Activated CD4-positive, alpha-beta T cell treated with anti-CD3 and anti-CD28 coated beads, Interleukin-2, amount 10 ng/mL, durations not matched to agents 7 days and 5 days (primary cell): Measurements from ENCODE around the gene TUBGCP4. TPM values are rescaled to one million over a fixed set of nuclear protein-coding genes. Genes with fewer than 3 reads are reported as not detected.

Experiments
- CTCF ChIA-PET: fragments of 350-600 bp; sonication (Branson Sonifier 250); formaldehyde crosslinking; loops from one replicate; lab custom pipeline; 2021; ENCODE audit warnings: antibody characterized with exemption; lab: Charles Lee
- POLR2A ChIA-PET: fragments of 350-600 bp; sonication (Branson Sonifier 250); formaldehyde crosslinking; loops from one replicate; lab custom pipeline; 2021; ENCODE audit warnings: antibody characterized with exemption; lab: Charles Lee
- DNase-seq: peaks from one replicate; pipeline ENCODE4 v3.0.0-alpha.2; 2020
- H3K27ac Mint-ChIP-seq: one replicate; pipeline ENCODE4 v1.8.0; 2021; ENCODE audit warnings: mild to moderate bottlenecking, moderate library complexity, mixed read lengths
- H3K27me3 Mint-ChIP-seq: one replicate; pipeline ENCODE4 v1.8.0; 2021; ENCODE audit warnings: mixed read lengths
- H3K36me3 Mint-ChIP-seq: one replicate; pipeline ENCODE4 v1.8.0; 2021; ENCODE audit warnings: low read depth, mixed read lengths
- H3K4me1 Mint-ChIP-seq: one replicate; pipeline ENCODE4 v1.8.0; 2021; ENCODE audit warnings: mixed read lengths
- H3K4me3 Mint-ChIP-seq: one replicate; pipeline ENCODE4 v1.8.0; 2021; ENCODE audit warnings: mild to moderate bottlenecking, moderate library complexity, mixed read lengths
- H3K9me3 Mint-ChIP-seq: one replicate; pipeline ENCODE4 v1.8.0; 2021; ENCODE audit warnings: mixed read lengths
- total RNA-seq, 2 experiments: library from RNA; stranded (reverse); gene quantifications; one replicate each; pipeline ENCODE4 v1.2.3, GENCODE V29; 2021

TUBGCP4 gene
- 10 to 100 TPM; 35.0 to 38.1 TPM for total RNA-seq

GRCh38 chr15:43370975-43371974 lies at the start of gene TUBGCP4, which contains the start of gene ZSCAN29:
Gene TUBGCP4 (plus strand): TSS chr15:43371101. CDS start chr15:43371355, 254 bp downstream.
Gene ZSCAN29 (minus strand): TSS chr15:43371043. CDS start chr15:43369913, 1,130 bp downstream.
- Mint-ChIP-seq H3K4me1 (peaks cover 50% of the 10 kb centered on the region), H3K27me3 (no peaks in the 10 kb centered on the region), H3K27ac (peak within 1 kb of the TSS; percentile 90), H3K9me3 (peaks cover 8% of the 10 kb centered on the region), H3K4me3 (peak within 1 kb of the TSS; percentile 89), H3K36me3 (peaks cover 59% of the 10 kb centered on the region)
- ChIA-PET CTCF (interaction anchor here (0.7 to 3.2 kb wide), 7 partner anchors 10 to 426 kb away, joined by 3 to 15 read pairs (median 4); no protein-coding TSS in a partner anchor), POLR2A (interaction anchor here (0.6 to 0.7 kb wide), 2 partner anchors 83 to 139 kb away, joined by 3 to 4 read pairs; no protein-coding TSS in a partner anchor)
- DNase-seq = peak; percentile 78

GRCh38 chr15:43325039-43325684 lies 45.7 kb upstream of the TUBGCP4 start:
- no peaks in the 10 kb centered on the region for H3K9me3 Mint-ChIP-seq
- H3K36me3 Mint-ChIP-seq = peaks cover 21% of the 10 kb centered on the region
- ChIA-PET CTCF (interaction anchor here (0.7 to 1.3 kb wide), 5 partner anchors 8 to 40 kb away, joined by 3 to 4 read pairs (median 3); no protein-coding TSS in a partner anchor), POLR2A (no interaction called here)
- H3K27ac Mint-ChIP-seq = no peak overlapping the region
- DNase-seq = no peak
- H3K4me1 Mint-ChIP-seq = peaks cover 21% of the 10 kb centered on the region
- H3K4me3 Mint-ChIP-seq = no peak overlapping the region
- H3K27me3 Mint-ChIP-seq = peaks cover 3% of the 10 kb centered on the region

- H3K9me3 Mint-ChIP-seq = peaks cover 2% of the 10 kb centered on the region
- no peaks in the 10 kb centered on the region for H3K27me3 Mint-ChIP-seq
- POLR2A ChIA-PET = interaction anchor here (1.0 kb wide), 1 partner anchor 181 kb away, joined by 3 read pairs; no protein-coding TSS in a partner anchor
- CTCF ChIA-PET = interaction anchor here (0.9 to 1.6 kb wide), 3 partner anchors 8 to 125 kb away, joined by 3 to 5 read pairs (median 3); no protein-coding TSS in a partner anchor
- H3K4me1 Mint-ChIP-seq = peaks cover 35% of the 10 kb centered on the region
- peak overlapping the region; percentile 98 for H3K27ac Mint-ChIP-seq
- H3K4me3 Mint-ChIP-seq = peak overlapping the region; percentile 88
- DNase-seq = peak; percentile 17
- peaks cover 22% of the 10 kb centered on the region for H3K36me3 Mint-ChIP-seq
Measured at GRCh38 chr15:43329217-43329959, 41.5 kb upstream of the TUBGCP4 start.

GRCh38 chr15:43329960-43330779 lies 40.7 kb upstream of the TUBGCP4 start, which contains the start of gene LCMT2:
Gene LCMT2 (minus strand): TSS chr15:43330573. CDS start chr15:43330489, 84 bp downstream.
- DNase-seq = peak; percentile 93
- peaks cover 2% of the 10 kb centered on the region for H3K9me3 Mint-ChIP-seq
- H3K27me3 Mint-ChIP-seq = no peaks in the 10 kb centered on the region
- POLR2A ChIA-PET = interaction anchor here (1.0 kb wide), 1 partner anchor 180 kb away, joined by 3 read pairs; no protein-coding TSS in a partner anchor
- H3K36me3 Mint-ChIP-seq = peaks cover 25% of the 10 kb centered on the region
- H3K27ac Mint-ChIP-seq = peak within 1 kb of the TSS; percentile 98
- CTCF ChIA-PET = interaction anchor here (0.9 to 1.0 kb wide), 2 partner anchors 7 to 105 kb away, joined by 3 read pairs; no protein-coding TSS in a partner anchor
- H3K4me1 Mint-ChIP-seq = peaks cover 35% of the 10 kb centered on the region
- H3K4me3 Mint-ChIP-seq = peak within 1 kb of the TSS; percentile 88

GRCh38 chr15:43330780-43331087 lies 40.2 kb upstream of the TUBGCP4 start:
- no peak for DNase-seq
- ChIA-PET CTCF (interaction anchor here (1.0 kb wide), 1 partner anchor 34 kb away, joined by 3 read pairs; no protein-coding TSS in a partner anchor), POLR2A (no interaction called here)
- Mint-ChIP-seq H3K4me1 (peaks cover 35% of the 10 kb centered on the region), H3K27me3 (no peaks in the 10 kb centered on the region), H3K9me3 (peaks cover 2% of the 10 kb centered on the region), H3K27ac (peak overlapping the region; percentile 98), H3K36me3 (peaks cover 25% of the 10 kb centered on the region), H3K4me3 (peak overlapping the region; percentile 88)

- peak; percentile 18 for DNase-seq
- peaks cover 3% of the 10 kb centered on the region for H3K36me3 Mint-ChIP-seq
- no peaks in the 10 kb centered on the region for H3K9me3 Mint-ChIP-seq
- CTCF ChIA-PET = interaction anchor here (0.9 to 1.3 kb wide), 2 partner anchors 9 to 152 kb away, joined by 3 read pairs; no protein-coding TSS in a partner anchor
- H3K4me3 Mint-ChIP-seq = no peak overlapping the region
- no peaks in the 10 kb centered on the region for H3K4me1 Mint-ChIP-seq
- POLR2A ChIA-PET = interaction anchor here (0.6 kb wide), 1 partner anchor 1717 kb away, joined by 5 read pairs; no protein-coding TSS in a partner anchor
- H3K27ac Mint-ChIP-seq = no peak overlapping the region
- no peaks in the 10 kb centered on the region for H3K27me3 Mint-ChIP-seq
Measured at GRCh38 chr15:43346305-43346704, 24.6 kb upstream of the TUBGCP4 start.

GRCh38 chr15:43347114-43347513 lies 23.8 kb upstream of the TUBGCP4 start:
- Mint-ChIP-seq H3K27me3 (no peaks in the 10 kb centered on the region), H3K9me3 (no peaks in the 10 kb centered on the region), H3K36me3 (peaks cover 7% of the 10 kb centered on the region), H3K27ac (no peak overlapping the region), H3K4me3 (no peak overlapping the region), H3K4me1 (no peaks in the 10 kb centered on the region)
- no peak for DNase-seq
- CTCF ChIA-PET = interaction anchor here (0.8 to 1.3 kb wide), 2 partner anchors 10 to 136 kb away, joined by 3 read pairs; no protein-coding TSS in a partner anchor
- POLR2A ChIA-PET = interaction anchor here (0.6 kb wide), 1 partner anchor 1717 kb away, joined by 5 read pairs; no protein-coding TSS in a partner anchor

GRCh38 chr15:43352693-43353382 lies 18.1 kb upstream of the TUBGCP4 start:
- no peak overlapping the region for H3K27ac Mint-ChIP-seq
- no peaks in the 10 kb centered on the region for H3K27me3 Mint-ChIP-seq
- H3K36me3 Mint-ChIP-seq = peaks cover 22% of the 10 kb centered on the region
- ChIA-PET POLR2A (no interaction called here), CTCF (interaction anchor here (1.3 to 1.7 kb wide), 2 partner anchors 9 to 11 kb away, joined by 3 to 6 read pairs; no protein-coding TSS in a partner anchor)
- H3K4me1 Mint-ChIP-seq = peaks cover 10% of the 10 kb centered on the region
- DNase-seq = no peak
- H3K9me3 Mint-ChIP-seq = no peaks in the 10 kb centered on the region
- no peak overlapping the region for H3K4me3 Mint-ChIP-seq

GRCh38 chr15:43360821-43361220 lies 10.1 kb upstream of the TUBGCP4 start:
- Mint-ChIP-seq H3K4me3 (no peak overlapping the region), H3K4me1 (peaks cover 6% of the 10 kb centered on the region), H3K27me3 (no peaks in the 10 kb centered on the region), H3K27ac (no peak overlapping the region), H3K36me3 (peaks cover 81% of the 10 kb centered on the region), H3K9me3 (peaks cover 39% of the 10 kb centered on the region)
- CTCF ChIA-PET = interaction anchor here (0.7 to 2.3 kb wide), 3 partner anchors 9 to 41 kb away, joined by 3 to 15 read pairs (median 4); partner anchors contain the start of genes TUBGCP4 and ZSCAN29
- POLR2A ChIA-PET = no interaction called here
- DNase-seq = no peak

- CTCF ChIA-PET = interaction anchor here (1.0 to 2.3 kb wide), 3 partner anchors 9 to 42 kb away, joined by 3 to 15 read pairs (median 3); partner anchors contain the start of genes TUBGCP4 and ZSCAN29
- no peaks in the 10 kb centered on the region for H3K27me3 Mint-ChIP-seq
- H3K36me3 Mint-ChIP-seq = peaks cover 81% of the 10 kb centered on the region
Measured at GRCh38 chr15:43361313-43361903, 9.5 kb upstream of the TUBGCP4 start.

More at GRCh38 chr15:43361313-43361903, 9.5 kb upstream of the TUBGCP4 start:
- DNase-seq = no peak
- Mint-ChIP-seq H3K9me3 (peaks cover 44% of the 10 kb centered on the region), H3K4me3 (no peak overlapping the region), H3K4me1 (peaks cover 6% of the 10 kb centered on the region), H3K27ac (no peak overlapping the region)
- POLR2A ChIA-PET = no interaction called here
